Hepatocyte (in vitro differentiated cells): Measurements from ENCODE around the gene STRAP. TPM values are rescaled to one million over a fixed set of nuclear protein-coding genes. Genes with fewer than 3 reads are reported as not detected.

Source experiments
- DNase-seq: peaks from one replicate; pipeline ENCODE4 v3.0.0-alpha.2; 2016; ENCODE audit warnings: low spot score
- H2AFZ ChIP-seq: fragments of 200-600 bp; sonication (generic); 2 replicates; pipeline ENCODE4 v1.6.0; 2016; ENCODE audit warnings: antibody characterized with exemption, mild to moderate bottlenecking
- H3K27ac ChIP-seq: fragments of 200-600 bp; sonication (generic); 2 replicates; pipeline ENCODE4 v1.5.1; 2016; ENCODE audit warnings: mild to moderate bottlenecking
- H3K27me3 ChIP-seq: fragments of 200-600 bp; sonication (generic); 2 replicates; pipeline ENCODE4 v1.6.1; 2016
- H3K36me3 ChIP-seq: fragments of 200-600 bp; sonication (generic); replicated peaks from 2 replicates; pipeline ENCODE4 v1.5.1; 2016; ENCODE audit warnings: low read depth; ENCODE audit not compliant: insufficient read depth
- H3K4me1 ChIP-seq: fragments of 200-600 bp; sonication (generic); 2 replicates; pipeline ENCODE4 v1.5.1; 2016; ENCODE audit warnings: mild to moderate bottlenecking, moderate library complexity; ENCODE audit not compliant: insufficient read depth
- H3K4me2 ChIP-seq: fragments of 200-600 bp; sonication (generic); 2 replicates; pipeline ENCODE4 v1.6.0; 2016
- H3K4me3 ChIP-seq: fragments of 200-600 bp; sonication (generic); 2 replicates; pipeline ENCODE4 v1.5.1; 2016; ENCODE audit warnings: mild to moderate bottlenecking
- H3K79me2 ChIP-seq: fragments of 200-600 bp; sonication (generic); 2 replicates; pipeline ENCODE4 v1.6.0; 2017; ENCODE audit warnings: mild to moderate bottlenecking
- H3K9me2 ChIP-seq: fragments of 200-600 bp; sonication (generic); replicated peaks from 2 replicates; pipeline ENCODE4 v1.6.0; 2017; ENCODE audit warnings: mild to moderate bottlenecking; ENCODE audit not compliant: insufficient read depth
- H3K9me3 ChIP-seq: fragments of 200-600 bp; sonication (generic); 2 replicates; pipeline ENCODE4 v1.5.1; 2016; ENCODE audit warnings: low read depth, mild to moderate bottlenecking
- H4K20me1 ChIP-seq: fragments of 200-600 bp; sonication (generic); 2 replicates; pipeline ENCODE4 v1.6.0; 2016; ENCODE audit warnings: mild to moderate bottlenecking; ENCODE audit not compliant: insufficient read depth, poor library complexity, severe bottlenecking
- CTCF ChIP-seq: fragments of 200-600 bp; sonication (generic); IDR thresholded peaks from 2 replicates; pipeline ENCODE4 v1.5.1; 2016; ENCODE audit warnings: antibody characterized with exemption, mild to moderate bottlenecking; ENCODE audit not compliant: poor library complexity
- EZH2 ChIP-seq: fragments of 200-600 bp; sonication (generic); IDR thresholded peaks from 2 replicates; pipeline ENCODE4 v1.6.1; 2016; ENCODE audit warnings: antibody characterized with exemption, mild to moderate bottlenecking, borderline replicate concordance
- EZH2phosphoT487 ChIP-seq: fragments of 200-600 bp; sonication (generic); IDR thresholded peaks from one replicate; pipeline ENCODE4 v1.6.1; 2018; ENCODE audit warnings: antibody characterized with exemption, mild to moderate bottlenecking, low read depth, moderate library complexity; ENCODE audit not compliant: unreplicated experiment, severe bottlenecking
- WGBS: methylation state at CpG from one replicate; pipeline ENCODE4 v1.1.6; 2016; ENCODE audit warnings: low lambda C conversion rate; ENCODE audit errors: missing lambda C conversion rate; 5-methylcytosine and 5-hydroxymethylcytosine counted together
- polyA plus RNA-seq: library from polyadenylated mRNA; unstranded; fragments of >200 nt; fragmentation: Nextera tagmentation; extraction: Ambion mirVana; gene quantifications from 2 replicates; pipeline ENCODE4 v1.2.1, GENCODE V29; 2016
- total RNA-seq: library from RNA; depleted of rRNA; stranded (reverse); fragments of >200 nt; gene quantifications from 2 replicates; pipeline ENCODE4 v1.2.3, GENCODE V29; 2014

STRAP gene
- total and polyA plus RNA-seq, 2 experiments from 2014 or later: 154 to 202 TPM

- WGBS: 64% methylated on average over 4 of the region's 4 CpGs
These were observed 23.1 kb upstream of the STRAP start for GRCh38 chr12:15859116-15859515.

DNA sequence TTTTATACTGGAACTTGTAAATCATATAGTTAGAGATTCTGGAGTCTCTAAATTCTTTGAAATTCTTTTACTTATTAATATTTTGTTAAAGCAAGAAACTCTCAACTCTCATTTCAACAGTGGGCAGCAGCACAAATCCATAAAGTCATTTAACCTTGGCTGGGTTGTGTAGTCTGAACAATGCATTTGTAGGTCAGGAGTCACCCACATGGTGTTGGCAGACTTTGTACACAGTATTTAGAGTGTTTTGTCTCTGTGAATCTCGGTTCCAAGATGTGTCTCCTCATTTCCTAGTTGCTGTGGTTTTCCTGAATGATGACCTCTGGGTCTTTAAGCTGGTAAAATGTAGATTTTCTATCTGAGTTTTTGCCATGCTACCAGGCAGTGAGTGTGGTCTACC is 20.8 kb upstream of the STRAP start:
- Histone ChIP-seq H3K27ac (no peak overlapping the region), H3K4me2 (no peak overlapping the region), H3K4me1 (no peaks in the 10 kb centered on the region), H3K4me3 (no peak overlapping the region), H3K36me3 (no peaks in the 10 kb centered on the region), H3K9me2 (no peaks in the 10 kb centered on the region), H3K27me3 (no peaks in the 10 kb centered on the region), H3K79me2 (no peaks in the 10 kb centered on the region), H4K20me1 (no peaks in the 10 kb centered on the region), H3K9me3 (no peaks in the 10 kb centered on the region), H2AFZ (no peak overlapping the region)
- 50% methylated on average over 1 of the region's 1 CpG for WGBS
- no peak for DNase-seq
- TF ChIP-seq CTCF: no peak
- TF ChIP-seq EZH2: no peak
- no peak for TF ChIP-seq EZH2phosphoT487

More at GRCh38 chr12:15859116-15859515, 23.1 kb upstream of the STRAP start:
- no peaks in the 10 kb centered on the region for H3K79me2 ChIP-seq
- H3K4me2 ChIP-seq: no peak overlapping the region
- TF ChIP-seq EZH2 (no peak), EZH2phosphoT487 (no peak), CTCF (no peak)
- no peak overlapping the region for H2AFZ ChIP-seq
- H3K27me3 ChIP-seq: no peaks in the 10 kb centered on the region
- H3K9me3 ChIP-seq: no peaks in the 10 kb centered on the region
- no peaks in the 10 kb centered on the region for H4K20me1 ChIP-seq
- DNase-seq: no peak
- no peaks in the 10 kb centered on the region for H3K36me3 ChIP-seq
- no peaks in the 10 kb centered on the region for H3K9me2 ChIP-seq
- H3K4me1 ChIP-seq: no peaks in the 10 kb centered on the region
- no peak overlapping the region for H3K4me3 ChIP-seq
- H3K27ac ChIP-seq: no peak overlapping the region

GRCh38 chr12:15862840-15863239 is 19.3 kb upstream of the STRAP start:
- H3K4me3 ChIP-seq: no peak overlapping the region
- H3K4me1 ChIP-seq: no peaks in the 10 kb centered on the region
- H2AFZ ChIP-seq: no peak overlapping the region
- no peaks in the 10 kb centered on the region for H3K9me3 ChIP-seq
- H3K79me2 ChIP-seq: no peaks in the 10 kb centered on the region
- H3K9me2 ChIP-seq: no peaks in the 10 kb centered on the region
- peak overlapping the region; percentile 11 for H3K27ac ChIP-seq
- no peak for DNase-seq
- no peak overlapping the region for H3K4me2 ChIP-seq
- no peaks in the 10 kb centered on the region for H4K20me1 ChIP-seq
- 60% methylated on average over 1 of the region's 1 CpG for WGBS
- TF ChIP-seq CTCF (no peak), EZH2phosphoT487 (no peak), EZH2 (no peak)
- no peaks in the 10 kb centered on the region for H3K36me3 ChIP-seq
- H3K27me3 ChIP-seq: no peaks in the 10 kb centered on the region

- Histone ChIP-seq H4K20me1 (no peaks in the 10 kb centered on the region), H3K36me3 (no peaks in the 10 kb centered on the region), H3K27me3 (no peaks in the 10 kb centered on the region), H3K4me2 (peak overlapping the region; percentile 19), H3K9me2 (no peaks in the 10 kb centered on the region), H3K79me2 (no peaks in the 10 kb centered on the region), H3K27ac (peak overlapping the region; percentile 11), H3K4me1 (no peaks in the 10 kb centered on the region), H2AFZ (no peak overlapping the region), H3K9me3 (no peaks in the 10 kb centered on the region), H3K4me3 (no peak overlapping the region)
- 37% methylated on average over 9 of the region's 9 CpGs for WGBS
- TF ChIP-seq EZH2: no peak
- no peak for TF ChIP-seq EZH2phosphoT487
- no peak for TF ChIP-seq CTCF
- no peak for DNase-seq
These were observed 18.8 kb upstream of the STRAP start for GRCh38 chr12:15863372-15863771.
